Right lobe of liver (tissue), 6 donors: ENCODE results near the gene SLC39A3. TPM values are rescaled to one million over a fixed set of nuclear protein-coding genes. Genes with fewer than 3 reads are reported as not detected.
A peak's percentile ranks its signal among the peaks of the same experiment; 100 is the strongest.

Source experiments
- ATAC-seq, 4 donors: fragments of 200-7000 bp; cut with Tn5 transposase; one replicate each; pipeline ENCODE4 v1.9.1; 2020; ENCODE audit warnings: mild to moderate bottlenecking in 4 of 4, moderate library complexity in 4 of 4
- DNase-seq, 3 donors: peaks; one replicate each; pipeline ENCODE4 v3.0.0-alpha.2; 2020
- H3K27ac ChIP-seq, 3 donors: fragments of 200-600 bp; one replicate each; pipeline ENCODE4 v1.8.0; 2022
- H3K27me3 ChIP-seq, 2 donors: fragments of 200-600 bp; one replicate each; pipeline ENCODE4 v1.8.0; 2022
- H3K36me3 ChIP-seq, 4 donors: fragments of 200-600 bp; sonication (generic) in 1 of 4; one replicate each; pipeline versions ENCODE4 v1.5.1 to v1.8.0; 2017 to 2022; ENCODE audit warnings: control low read depth in 1 of 4
- H3K4me1 ChIP-seq, 4 donors: fragments of 200-600 bp; sonication (generic) in 1 of 4; one replicate each; pipeline versions ENCODE4 v1.5.1 to v1.8.0; 2017 to 2022; ENCODE audit warnings: control low read depth in 1 of 4
- H3K4me3 ChIP-seq, 3 donors: fragments of 200-600 bp; one replicate each; pipeline ENCODE4 v1.8.0; 2022
- H3K9me3 ChIP-seq, 4 donors: fragments of 200-600 bp; sonication (generic) in 1 of 4; one replicate each; pipeline versions ENCODE4 v1.5.1 to v1.8.0; 2017 to 2022; ENCODE audit warnings: control low read depth in 1 of 4
- POLR2A ChIP-seq: fragments of 450-650 bp; IDR thresholded peaks from one replicate; pipeline ENCODE4 v1.6.1; 2017; ENCODE audit warnings: antibody characterized with exemption, mild to moderate bottlenecking
- WGBS: methylation state at CpG from one replicate; pipeline ENCODE4 v1.1.6; 2018; ENCODE audit warnings: low coverage, low lambda C conversion rate; ENCODE audit not compliant: insufficient coverage; ENCODE audit errors: missing lambda C conversion rate; 5-methylcytosine and 5-hydroxymethylcytosine counted together
- intact Hi-C, 2 donors: fragments of 100-400 bp; cut with DNase I; formaldehyde crosslinking; loops; one replicate each; pipeline versions ENCODE4 v1.11.2 to v1.14.1; 2022
- long read RNA-seq: library from polyadenylated mRNA; unstranded; transcript quantifications from one replicate; pipeline ENCODE4 v2.0.0, GENCODE V29; 2019
- total RNA-seq, 6 experiments: library from RNA; depleted of rRNA in 2 of 6; stranded (reverse); fragments of >200 nt in 2 of 6; fragmentation: NEBNext Ultra II Directional in 3 of 6; extraction: Animal tissue kit (Norgen Biotek cat#: 25700) in 3 of 6; gene quantifications; one replicate each; pipeline versions ENCODE4 v1.1.0 to v1.2.4, GENCODE V29; 2016 to 2023
- TF ChIP-seq, protein P1 (sequence below), 4 donors: fragments of 200-600 bp in 3 of 4; fragments of 450-650 bp in 1 of 4; IDR thresholded peaks; one replicate each; pipeline versions ENCODE4 v1.5.1 to v1.8.0; 2016 to 2022; ENCODE audit warnings: antibody characterized with exemption in 4 of 4, mild to moderate bottlenecking in 2 of 4
- donor health status: DM: no; HTN: yes; CAD: no.
- donor health status: DM: no; HTN: no; CAD: no.
- donor health status: DM: no; HTN: no; CAD: no.
- donor health status: DM: no; HTN: yes; CAD: no.
- donor health status: DM: no; HTN: yes; CAD: no.

Gene SLC39A3, protein sequence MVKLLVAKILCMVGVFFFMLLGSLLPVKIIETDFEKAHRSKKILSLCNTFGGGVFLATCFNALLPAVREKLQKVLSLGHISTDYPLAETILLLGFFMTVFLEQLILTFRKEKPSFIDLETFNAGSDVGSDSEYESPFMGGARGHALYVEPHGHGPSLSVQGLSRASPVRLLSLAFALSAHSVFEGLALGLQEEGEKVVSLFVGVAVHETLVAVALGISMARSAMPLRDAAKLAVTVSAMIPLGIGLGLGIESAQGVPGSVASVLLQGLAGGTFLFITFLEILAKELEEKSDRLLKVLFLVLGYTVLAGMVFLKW
- total RNA-seq = 10 to 100 TPM; 13.5 to 29.5 (median 19.6) TPM
- long read RNA-seq, transcript SLC39A3-201 (3 exons, 1,502 nt) = major isoform, 12 of 16 reads
- long read RNA-seq, partial matches to known transcripts = 1 of 16 reads
- long read RNA-seq, other reads (novel, unspliced or antisense) = 2 of 16 reads

DNA sequence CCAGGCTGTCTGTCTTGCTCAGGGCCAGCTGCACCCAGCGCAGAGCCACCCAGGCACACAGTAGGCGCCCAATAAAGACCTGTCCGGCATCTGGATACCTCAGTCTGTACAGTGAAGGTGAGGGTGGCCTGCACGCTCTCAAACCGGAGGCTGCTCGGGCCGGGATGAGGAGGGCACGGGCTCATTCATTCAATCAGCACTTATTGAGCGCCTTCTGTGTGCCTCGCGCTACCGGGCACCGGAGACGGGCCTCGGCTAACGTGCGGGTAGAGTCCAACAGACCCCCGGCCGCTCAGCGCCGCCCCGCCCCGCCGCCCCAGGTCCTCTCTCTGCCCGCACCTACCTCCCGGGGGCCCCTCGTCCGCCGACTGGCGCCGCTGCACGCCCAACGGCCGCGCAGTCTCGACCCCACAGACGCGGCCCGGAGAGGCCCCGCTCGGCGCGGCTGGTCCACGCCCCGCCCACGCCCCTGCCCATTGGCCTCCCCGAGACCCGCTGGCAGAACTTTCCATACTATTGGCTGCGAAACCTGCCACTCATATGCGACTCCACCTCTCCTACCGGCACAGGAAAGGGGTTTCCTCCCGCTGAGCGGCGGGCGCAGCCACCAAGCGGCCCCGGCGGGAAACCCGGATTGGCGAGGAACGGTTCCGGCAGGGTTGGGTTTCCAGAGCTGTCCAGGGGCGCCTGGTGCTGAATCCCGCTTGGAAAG is at the start of gene SLC39A3:
TSS of gene SLC39A3 (minus strand) at position 416 of the 712 bp plus-strand sequence. CDS start 2,760 bp downstream, outside the sequence.
- peaks cover 0 to 4% (median 0%) of the 10 kb centered on the region in 4 donors for H3K36me3 ChIP-seq
- peak within 1 kb of the TSS in 1 of 3 donors; percentile 10 for H3K27ac ChIP-seq
- peaks cover 0 to 7% (median 0%) of the 10 kb centered on the region in 4 donors for H3K4me1 ChIP-seq
- 5% methylated on average over 3 of the region's 64 CpGs for WGBS
- no peaks in the 10 kb centered on the region for H3K27me3 ChIP-seq
- no peak for TF ChIP-seq POLR2A
- TF ChIP-seq, protein P1, sequence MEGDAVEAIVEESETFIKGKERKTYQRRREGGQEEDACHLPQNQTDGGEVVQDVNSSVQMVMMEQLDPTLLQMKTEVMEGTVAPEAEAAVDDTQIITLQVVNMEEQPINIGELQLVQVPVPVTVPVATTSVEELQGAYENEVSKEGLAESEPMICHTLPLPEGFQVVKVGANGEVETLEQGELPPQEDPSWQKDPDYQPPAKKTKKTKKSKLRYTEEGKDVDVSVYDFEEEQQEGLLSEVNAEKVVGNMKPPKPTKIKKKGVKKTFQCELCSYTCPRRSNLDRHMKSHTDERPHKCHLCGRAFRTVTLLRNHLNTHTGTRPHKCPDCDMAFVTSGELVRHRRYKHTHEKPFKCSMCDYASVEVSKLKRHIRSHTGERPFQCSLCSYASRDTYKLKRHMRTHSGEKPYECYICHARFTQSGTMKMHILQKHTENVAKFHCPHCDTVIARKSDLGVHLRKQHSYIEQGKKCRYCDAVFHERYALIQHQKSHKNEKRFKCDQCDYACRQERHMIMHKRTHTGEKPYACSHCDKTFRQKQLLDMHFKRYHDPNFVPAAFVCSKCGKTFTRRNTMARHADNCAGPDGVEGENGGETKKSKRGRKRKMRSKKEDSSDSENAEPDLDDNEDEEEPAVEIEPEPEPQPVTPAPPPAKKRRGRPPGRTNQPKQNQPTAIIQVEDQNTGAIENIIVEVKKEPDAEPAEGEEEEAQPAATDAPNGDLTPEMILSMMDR (IDR thresholded peaks at IDR 0.05) = peak in 2 of 4 donors; percentile 14 to 43
- peak; percentile 100 for ATAC-seq
- intact Hi-C loops = no loop called here
- DNase-seq = peak; percentile 97 to 100 (median 98)
- H3K9me3 ChIP-seq = no peaks in the 10 kb centered on the region
- peak within 1 kb of the TSS; percentile 91 to 96 (median 92) for H3K4me3 ChIP-seq

DNA sequence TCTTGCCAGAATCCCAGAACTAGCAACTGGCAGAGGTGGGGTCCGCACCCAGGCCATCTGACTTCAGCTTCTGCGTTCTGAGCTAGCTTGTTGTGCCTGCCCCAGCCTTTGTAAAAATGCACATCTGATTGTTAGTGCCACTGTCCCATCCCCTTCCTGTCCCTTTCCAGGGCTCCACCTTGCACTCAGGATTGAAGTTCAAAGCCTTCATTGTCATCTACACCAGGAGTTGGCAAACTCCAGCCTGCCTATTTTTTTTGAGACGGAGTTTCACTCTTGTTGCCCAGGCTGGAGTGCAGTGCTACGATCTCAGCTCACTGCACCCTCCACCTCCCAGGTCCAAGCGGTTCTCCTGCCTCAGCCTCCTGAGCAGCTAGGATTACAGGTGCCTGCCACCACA is 48.4 kb upstream of the SLC39A3 start:
- 63% methylated on average over 3 of the region's 5 CpGs for WGBS
- no peaks in the 10 kb centered on the region for H3K36me3 ChIP-seq

DNA sequence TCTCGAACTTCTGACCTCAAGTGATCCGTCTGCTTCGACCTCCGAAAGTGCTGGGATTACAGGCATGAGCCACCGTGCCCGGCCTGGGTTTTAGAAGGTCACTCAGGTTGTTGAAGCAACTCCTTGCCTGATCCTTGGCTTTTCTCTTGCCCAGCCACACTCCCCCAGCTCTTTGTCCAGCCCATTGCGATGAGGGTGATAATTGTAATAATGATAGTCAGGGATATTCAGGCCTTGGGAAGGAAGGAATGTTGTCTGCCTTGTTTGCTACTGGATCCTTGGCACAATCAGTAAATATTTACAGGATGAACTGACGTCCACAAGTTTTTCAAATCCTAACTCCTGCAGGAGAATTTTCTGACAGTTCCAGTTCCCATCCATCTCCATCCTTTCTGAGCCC is 47.3 kb upstream of the SLC39A3 start:
- Histone ChIP-seq H3K9me3 (no peaks in the 10 kb centered on the region), H3K36me3 (no peaks in the 10 kb centered on the region), H3K27me3 (no peaks in the 10 kb centered on the region), H3K4me3 (no peak overlapping the region), H3K27ac (no peak overlapping the region), H3K4me1 (peaks cover 0 to 45% (median 11%) of the 10 kb centered on the region in 4 donors)
- ATAC-seq (no peak), DNase-seq (no peak)
- WGBS = 76% methylated on average over 8 of the region's 8 CpGs
- TF ChIP-seq, protein P1 (IDR thresholded peaks at IDR 0.05) = no peak
- no peak for TF ChIP-seq POLR2A
- intact Hi-C loops = no loop called here

More for the DNA sequence above, 48.4 kb upstream of the SLC39A3 start:
- Histone ChIP-seq H3K4me1 (peaks cover 0 to 42% (median 11%) of the 10 kb centered on the region in 4 donors), H3K9me3 (no peaks in the 10 kb centered on the region), H3K27me3 (no peaks in the 10 kb centered on the region), H3K4me3 (no peak overlapping the region), H3K27ac (no peak overlapping the region)
- no peak for DNase-seq
- TF ChIP-seq, protein P1 (IDR thresholded peaks at IDR 0.05) = no peak
- TF ChIP-seq POLR2A = no peak
- intact Hi-C loops = no loop called here
- no peak for ATAC-seq

DNA sequence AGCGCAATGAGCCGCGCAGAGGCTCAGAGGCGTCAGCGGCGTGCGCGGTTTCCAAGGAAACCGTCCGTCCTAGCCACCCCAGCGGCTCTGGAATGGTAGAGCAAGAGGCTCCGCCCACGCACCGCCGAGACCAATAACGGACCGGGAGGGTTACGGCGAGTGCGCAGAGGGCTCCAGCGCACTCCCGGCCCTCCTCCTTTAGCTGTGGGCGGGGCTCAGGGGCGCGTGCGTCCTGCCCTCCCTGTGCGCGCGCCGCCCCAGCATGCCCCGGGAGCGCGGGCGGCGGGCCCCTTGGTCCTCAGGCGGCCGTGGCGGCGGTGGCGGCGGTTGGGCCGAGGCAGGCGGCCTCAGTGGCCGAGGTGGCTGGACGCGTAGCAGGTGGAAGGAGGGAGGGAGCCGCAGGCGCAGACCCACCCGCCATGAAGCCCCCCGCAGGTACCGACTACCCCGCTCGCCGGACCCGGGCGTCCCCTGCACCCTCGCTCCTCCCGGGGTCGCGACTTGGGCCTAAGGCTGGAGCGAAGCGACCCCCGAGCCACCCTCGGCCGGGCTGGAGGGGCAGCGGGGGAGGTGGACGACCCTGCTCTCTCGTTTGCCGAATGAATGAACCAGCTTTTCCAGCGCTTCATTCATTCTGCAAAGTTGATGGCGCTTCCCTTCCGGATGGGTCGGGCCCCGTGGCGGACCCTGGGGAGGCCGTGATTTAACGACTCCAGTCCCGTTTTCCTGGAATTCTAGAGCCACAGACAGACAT is 45.6 kb upstream of the SLC39A3 start, which contains the start of gene THOP1:
TSS of gene THOP1 (plus strand) at position 260 of the 754 bp plus-strand sequence. CDS start at position 420, 160 bp downstream.
- DNase-seq (peak; percentile 99 to 100 (median 99)), ATAC-seq (peak; percentile 89 to 94 (median 90))
- peaks cover 0 to 38% (median 7%) of the 10 kb centered on the region in 4 donors for H3K4me1 ChIP-seq
- TF ChIP-seq, protein P1 (IDR thresholded peaks at IDR 0.05) = peak in 1 of 4 donors; percentile 5
- TF ChIP-seq POLR2A = peak; percentile 79
- H3K9me3 ChIP-seq = no peaks in the 10 kb centered on the region
- H3K27me3 ChIP-seq = no peaks in the 10 kb centered on the region
- peak within 1 kb of the TSS; percentile 80 to 96 (median 94) for H3K4me3 ChIP-seq
- WGBS = 0% methylated on average over 10 of the region's 78 CpGs
- no peaks in the 10 kb centered on the region for H3K36me3 ChIP-seq
- peak within 1 kb of the TSS in 2 of 3 donors; percentile 26 to 70 for H3K27ac ChIP-seq
- intact Hi-C loops = no loop called here
